ENCODE measurements around the gene HERC3. TPM values are rescaled to one million over a fixed set of nuclear protein-coding genes. Genes with fewer than 3 reads are reported as not detected.
A peak's percentile ranks its signal among the peaks of the same experiment; 100 is the strongest.

HERC3 gene
- total and polyA plus RNA-seq, 4 donors, result 6.2 to 48.0 (median 24.9) TPM

DNA sequence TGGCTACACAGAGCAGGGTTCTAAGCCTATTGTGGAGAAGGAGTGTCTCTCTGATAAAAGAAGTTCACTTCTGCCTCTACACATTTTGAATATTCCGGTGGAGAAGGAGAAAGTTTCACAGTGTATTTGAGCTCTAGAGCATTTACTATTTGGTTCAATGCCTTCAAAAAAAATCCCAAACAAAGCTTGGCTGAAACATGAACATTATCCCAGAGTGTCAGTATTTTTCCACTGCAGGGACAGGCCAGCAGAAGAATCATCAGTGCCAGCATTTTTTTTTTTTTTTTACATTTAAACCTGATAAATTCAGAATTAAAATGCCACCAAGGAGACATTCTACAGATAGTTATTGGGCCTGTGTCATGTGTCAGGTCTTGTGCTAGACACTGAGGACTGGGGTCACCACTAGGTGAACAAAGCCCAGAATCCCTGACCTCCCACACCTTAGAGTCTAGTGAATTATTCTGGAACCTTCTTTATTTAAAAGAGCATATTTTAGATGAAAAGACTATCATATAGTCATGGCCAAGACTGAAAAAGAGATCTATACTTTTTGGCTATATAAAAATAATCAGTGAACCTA lies 153.4 kb downstream of the HERC3 start:
- TF ChIP-seq, protein P1, sequence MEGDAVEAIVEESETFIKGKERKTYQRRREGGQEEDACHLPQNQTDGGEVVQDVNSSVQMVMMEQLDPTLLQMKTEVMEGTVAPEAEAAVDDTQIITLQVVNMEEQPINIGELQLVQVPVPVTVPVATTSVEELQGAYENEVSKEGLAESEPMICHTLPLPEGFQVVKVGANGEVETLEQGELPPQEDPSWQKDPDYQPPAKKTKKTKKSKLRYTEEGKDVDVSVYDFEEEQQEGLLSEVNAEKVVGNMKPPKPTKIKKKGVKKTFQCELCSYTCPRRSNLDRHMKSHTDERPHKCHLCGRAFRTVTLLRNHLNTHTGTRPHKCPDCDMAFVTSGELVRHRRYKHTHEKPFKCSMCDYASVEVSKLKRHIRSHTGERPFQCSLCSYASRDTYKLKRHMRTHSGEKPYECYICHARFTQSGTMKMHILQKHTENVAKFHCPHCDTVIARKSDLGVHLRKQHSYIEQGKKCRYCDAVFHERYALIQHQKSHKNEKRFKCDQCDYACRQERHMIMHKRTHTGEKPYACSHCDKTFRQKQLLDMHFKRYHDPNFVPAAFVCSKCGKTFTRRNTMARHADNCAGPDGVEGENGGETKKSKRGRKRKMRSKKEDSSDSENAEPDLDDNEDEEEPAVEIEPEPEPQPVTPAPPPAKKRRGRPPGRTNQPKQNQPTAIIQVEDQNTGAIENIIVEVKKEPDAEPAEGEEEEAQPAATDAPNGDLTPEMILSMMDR (IDR thresholded peaks at IDR 0.05; ENCODE audit: control extremely low read depth, extremely low read depth), result no peak
- Histone ChIP-seq H3K9ac (ENCODE audit: insufficient read depth in 1 of 2, low read length in 2 of 2) (peak overlapping the region in 1 of 2 donors; percentile 56), H3K9me3 (ENCODE audit: control insufficient read depth in 4 of 4, insufficient read depth in 3 of 4, low read length in 3 of 4) (no peaks in the 10 kb centered on the region), H3K27ac (ENCODE audit: low read depth in 1 of 2, low read length in 1 of 2) (no peak overlapping the region), H3K4me3 (no peak overlapping the region), H3K4me1 (ENCODE audit: control insufficient read depth in 5 of 5, insufficient read depth in 5 of 5, low read length in 5 of 5) (peaks cover 0 to 31% (median 0%) of the 10 kb centered on the region in 5 donors), H3K27me3 (ENCODE audit: control insufficient read depth in 3 of 3, insufficient read depth in 3 of 3, low read length in 2 of 3) (no peaks in the 10 kb centered on the region), H3K36me3 (ENCODE audit: control insufficient read depth in 4 of 4, insufficient read depth in 4 of 4, low read length in 4 of 4) (peaks cover 23 to 57% (median 34%) of the 10 kb centered on the region in 4 donors)
- WGBS, 2 donors, result 82 to 87% methylated on average over 1 of the region's 1 CpG
- no peak for ATAC-seq (ENCODE audit: insufficient read depth, low FRiP score)
- DNase-seq, result peak in 2 of 3 donors; percentile 69 to 81

DNA sequence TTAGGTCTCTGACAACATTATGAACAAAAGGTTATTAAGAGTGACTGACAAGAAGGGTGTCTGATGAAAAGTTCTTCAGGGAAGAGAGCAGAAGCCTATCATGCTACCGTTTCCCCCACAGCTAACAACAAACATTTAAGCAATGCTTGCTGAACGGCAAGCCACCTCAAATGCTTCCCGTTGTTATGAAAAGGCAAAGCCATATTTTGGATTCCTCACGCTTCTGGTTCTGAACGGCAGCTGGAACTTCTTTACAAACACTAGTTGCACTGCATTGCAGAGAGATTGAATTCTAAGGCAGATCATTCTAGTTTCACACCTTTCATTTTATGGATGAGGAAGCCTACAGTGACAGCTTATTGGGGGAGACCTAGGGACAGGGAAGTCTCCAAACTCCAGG lies 153.9 kb downstream of the HERC3 start:
- peaks cover 25 to 53% (median 36%) of the 10 kb centered on the region in 4 donors for H3K36me3 ChIP-seq (ENCODE audit: control insufficient read depth in 4 of 4, insufficient read depth in 4 of 4, low read length in 4 of 4)
- ATAC-seq (ENCODE audit: insufficient read depth, low FRiP score) (no peak), DNase-seq (peak; percentile 73 to 91 (median 90))
- no peak overlapping the region for H3K4me3 ChIP-seq
- TF ChIP-seq, protein P1 (IDR thresholded peaks at IDR 0.05; ENCODE audit: control extremely low read depth, extremely low read depth), result no peak
- H3K9me3 ChIP-seq (ENCODE audit: control insufficient read depth in 4 of 4, insufficient read depth in 3 of 4, low read length in 3 of 4), result no peaks in the 10 kb centered on the region
- H3K4me1 ChIP-seq (ENCODE audit: control insufficient read depth in 5 of 5, insufficient read depth in 5 of 5, low read length in 5 of 5), result peaks cover 0 to 31% (median 0%) of the 10 kb centered on the region in 5 donors
- WGBS, 2 donors, result 69 to 80% methylated on average over 5 of the region's 5 CpGs
- no peaks in the 10 kb centered on the region for H3K27me3 ChIP-seq (ENCODE audit: control insufficient read depth in 3 of 3, insufficient read depth in 3 of 3, low read length in 2 of 3)
- H3K27ac ChIP-seq (ENCODE audit: low read depth in 1 of 2, low read length in 1 of 2), result no peak overlapping the region
- peak overlapping the region in 1 of 2 donors; percentile 56 for H3K9ac ChIP-seq (ENCODE audit: insufficient read depth in 1 of 2, low read length in 2 of 2)

- Histone ChIP-seq H3K4me1 (ENCODE audit: control insufficient read depth in 5 of 5, insufficient read depth in 5 of 5, low read length in 5 of 5) (peaks cover 0 to 29% (median 1%) of the 10 kb centered on the region in 5 donors), H3K9ac (ENCODE audit: insufficient read depth in 1 of 2, low read length in 2 of 2) (no peak overlapping the region), H3K4me3 (no peak overlapping the region), H3K27ac (ENCODE audit: low read depth in 1 of 2, low read length in 1 of 2) (no peak overlapping the region), H3K9me3 (ENCODE audit: control insufficient read depth in 4 of 4, insufficient read depth in 3 of 4, low read length in 3 of 4) (no peaks in the 10 kb centered on the region), H3K27me3 (ENCODE audit: control insufficient read depth in 3 of 3, insufficient read depth in 3 of 3, low read length in 2 of 3) (no peaks in the 10 kb centered on the region), H3K36me3 (ENCODE audit: control insufficient read depth in 4 of 4, insufficient read depth in 4 of 4, low read length in 4 of 4) (peaks cover 27 to 46% (median 36%) of the 10 kb centered on the region in 4 donors)
- DNase-seq (no peak), ATAC-seq (ENCODE audit: insufficient read depth, low FRiP score) (no peak)
- WGBS, 2 donors, result 96 to 97% methylated on average over 7 of the region's 7 CpGs
- TF ChIP-seq, protein P1 (IDR thresholded peaks at IDR 0.05; ENCODE audit: control extremely low read depth, extremely low read depth), result no peak
These were observed 155.1 kb downstream of the HERC3 start for GRCh38 chr4:88747351-88747750.
